ENCODE measurements around the gene PIGQ. TPM values are rescaled to one million over a fixed set of nuclear protein-coding genes. Genes with fewer than 3 reads are reported as not detected.

PIGQ gene
- total and polyA plus RNA-seq, 2 of the 13 experiments (the other 11 are each of a cell fraction or from before 2014, with no cell fraction given) = 7.7 to 19.7 TPM

DNA sequence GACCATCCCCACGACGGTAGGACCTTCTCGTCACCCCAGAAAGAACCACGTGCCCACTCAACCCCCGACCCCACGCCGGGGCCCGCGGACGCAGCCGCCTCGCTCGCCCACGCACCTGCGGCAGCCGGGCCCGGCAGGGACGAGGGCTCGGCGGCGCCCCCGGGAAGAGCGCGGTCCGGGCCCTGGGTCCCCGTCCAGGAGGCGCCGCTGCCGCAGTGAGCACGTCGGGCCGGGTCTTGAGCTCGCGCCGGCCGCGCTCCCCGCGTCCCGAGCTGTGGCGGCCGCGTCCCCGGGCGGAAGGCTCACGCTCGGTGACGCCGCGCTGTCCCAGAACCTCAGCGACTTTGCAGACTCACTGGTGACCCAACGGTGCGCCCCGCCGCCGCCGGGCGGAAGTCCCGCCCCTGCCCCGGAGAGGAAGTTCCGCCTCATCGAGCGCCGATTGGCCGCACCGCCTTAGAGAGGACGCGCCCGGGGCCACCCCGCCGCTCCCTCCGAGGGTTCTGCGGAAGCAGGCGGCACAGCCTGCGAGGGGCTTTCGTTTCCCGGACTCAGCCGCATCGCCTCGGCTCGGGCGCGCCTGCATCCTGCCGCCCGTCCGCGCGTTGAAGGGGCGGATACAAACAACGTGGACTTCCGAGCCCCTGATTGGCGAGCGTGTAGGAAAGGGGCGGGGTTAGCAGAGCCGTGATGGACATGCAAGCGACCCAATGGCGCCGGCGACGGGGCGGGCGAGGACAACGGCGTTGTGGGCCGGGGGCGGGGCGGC lies 19.3 kb downstream of the PIGQ start (continued):
- TF ChIP-seq, protein P1, sequence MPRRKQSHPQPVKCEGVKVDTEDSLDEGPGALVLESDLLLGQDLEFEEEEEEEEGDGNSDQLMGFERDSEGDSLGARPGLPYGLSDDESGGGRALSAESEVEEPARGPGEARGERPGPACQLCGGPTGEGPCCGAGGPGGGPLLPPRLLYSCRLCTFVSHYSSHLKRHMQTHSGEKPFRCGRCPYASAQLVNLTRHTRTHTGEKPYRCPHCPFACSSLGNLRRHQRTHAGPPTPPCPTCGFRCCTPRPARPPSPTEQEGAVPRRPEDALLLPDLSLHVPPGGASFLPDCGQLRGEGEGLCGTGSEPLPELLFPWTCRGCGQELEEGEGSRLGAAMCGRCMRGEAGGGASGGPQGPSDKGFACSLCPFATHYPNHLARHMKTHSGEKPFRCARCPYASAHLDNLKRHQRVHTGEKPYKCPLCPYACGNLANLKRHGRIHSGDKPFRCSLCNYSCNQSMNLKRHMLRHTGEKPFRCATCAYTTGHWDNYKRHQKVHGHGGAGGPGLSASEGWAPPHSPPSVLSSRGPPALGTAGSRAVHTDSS (CRISPR knock-in tag; conservative IDR thresholded peaks at IDR 0.05) = peak; percentile 46; the same call in 1 of the 2 replicates
- no peak for TF ChIP-seq SRSF9 (IDR thresholded peaks at IDR 0.05; ENCODE audit: borderline replicate concordance, insufficient read depth, low read depth, low read length, poor library complexity, severe bottlenecking)
- TF ChIP-seq BCL6 (CRISPR knock-in tag; IDR thresholded peaks at IDR 0.05) = 0 out of 2 replicates have a peak, but pooled peaks have one; percentile 8
- TF ChIP-seq, protein P2, sequence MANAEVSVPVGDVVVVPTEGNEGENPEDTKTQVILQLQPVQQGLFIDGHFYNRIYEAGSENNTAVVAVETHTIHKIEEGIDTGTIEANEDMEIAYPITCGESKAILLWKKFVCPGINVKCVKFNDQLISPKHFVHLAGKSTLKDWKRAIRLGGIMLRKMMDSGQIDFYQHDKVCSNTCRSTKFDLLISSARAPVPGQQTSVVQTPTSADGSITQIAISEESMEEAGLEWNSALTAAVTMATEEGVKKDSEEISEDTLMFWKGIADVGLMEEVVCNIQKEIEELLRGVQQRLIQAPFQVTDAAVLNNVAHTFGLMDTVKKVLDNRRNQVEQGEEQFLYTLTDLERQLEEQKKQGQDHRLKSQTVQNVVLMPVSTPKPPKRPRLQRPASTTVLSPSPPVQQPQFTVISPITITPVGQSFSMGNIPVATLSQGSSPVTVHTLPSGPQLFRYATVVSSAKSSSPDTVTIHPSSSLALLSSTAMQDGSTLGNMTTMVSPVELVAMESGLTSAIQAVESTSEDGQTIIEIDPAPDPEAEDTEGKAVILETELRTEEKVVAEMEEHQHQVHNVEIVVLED (CRISPR knock-in tag; IDR thresholded peaks at IDR 0.05; ENCODE audit: borderline replicate concordance) = peak; percentile 71; the same call in 1 of the 2 replicates
- TF ChIP-seq ZNF746 (CRISPR knock-in tag; IDR thresholded peaks at IDR 0.05) = no peak
- peak; percentile 17 for TF ChIP-seq TAF15 (IDR thresholded peaks at IDR 0.05; ENCODE audit: low read depth, low read length, poor library complexity, severe bottlenecking)
- 0 out of 2 replicates have a peak, but pooled peaks have one; percentile 48 for TF ChIP-seq ZNF484 (CRISPR knock-in tag; IDR thresholded peaks at IDR 0.05; ENCODE audit: borderline replicate concordance, low read depth)
- no peak for TF ChIP-seq ARNT2 (CRISPR knock-in tag; IDR thresholded peaks at IDR 0.05; ENCODE audit: low read depth)
- peak; percentile 84 for TF ChIP-seq CCDC6 (CRISPR knock-in tag; IDR thresholded peaks at IDR 0.05)
- TF ChIP-seq ZSCAN9 (CRISPR knock-in tag; IDR thresholded peaks at IDR 0.05; ENCODE audit: borderline replicate concordance) = no peak; the same call in 1 of the 2 replicates
- TF ChIP-seq TBX2 (CRISPR knock-in tag; IDR thresholded peaks at IDR 0.05; ENCODE audit: borderline replicate concordance) = no peak
- peak; percentile 41 for TF ChIP-seq SKI (IDR thresholded peaks at IDR 0.05; ENCODE audit: partially characterized antibody)
- TF ChIP-seq ZNF256 (CRISPR knock-in tag; conservative IDR thresholded peaks at IDR 0.05) = 0 out of 2 replicates have a peak, but pooled peaks have one; percentile 23
- no peak for TF ChIP-seq TSC22D2 (CRISPR knock-in tag; IDR thresholded peaks at IDR 0.05; ENCODE audit: borderline replicate concordance)
- TF ChIP-seq NONO (IDR thresholded peaks at IDR 0.05) = no peak
- 0 out of 2 replicates have a peak, but pooled peaks have one; percentile 42 for TF ChIP-seq NONO (CRISPR knock-in tag; conservative IDR thresholded peaks at IDR 0.05)
- TF ChIP-seq AGO1 (IDR thresholded peaks at IDR 0.05; ENCODE audit: low read depth, low read length, poor library complexity, severe bottlenecking) = peak; percentile 40
- TF ChIP-seq KMT2B (CRISPR knock-in tag; IDR thresholded peaks at IDR 0.05) = peak; percentile 87
- TF ChIP-seq, protein P3, sequence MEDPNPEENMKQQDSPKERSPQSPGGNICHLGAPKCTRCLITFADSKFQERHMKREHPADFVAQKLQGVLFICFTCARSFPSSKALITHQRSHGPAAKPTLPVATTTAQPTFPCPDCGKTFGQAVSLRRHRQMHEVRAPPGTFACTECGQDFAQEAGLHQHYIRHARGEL (CRISPR knock-in tag; IDR thresholded peaks at IDR 0.05) = 0 out of 2 replicates have a peak, but pooled peaks have one; percentile 50
- peak; percentile 80; the same call in 1 of the 2 replicates for TF ChIP-seq ZC3H4 (CRISPR knock-in tag; IDR thresholded peaks at IDR 0.05; ENCODE audit: borderline replicate concordance)
- TF ChIP-seq POLR2AphosphoS2 (IDR thresholded peaks at IDR 0.05; ENCODE audit: low read depth, low read length) = peak; percentile 45; the same call in 1 of the 2 replicates
- TF ChIP-seq, protein P4, sequence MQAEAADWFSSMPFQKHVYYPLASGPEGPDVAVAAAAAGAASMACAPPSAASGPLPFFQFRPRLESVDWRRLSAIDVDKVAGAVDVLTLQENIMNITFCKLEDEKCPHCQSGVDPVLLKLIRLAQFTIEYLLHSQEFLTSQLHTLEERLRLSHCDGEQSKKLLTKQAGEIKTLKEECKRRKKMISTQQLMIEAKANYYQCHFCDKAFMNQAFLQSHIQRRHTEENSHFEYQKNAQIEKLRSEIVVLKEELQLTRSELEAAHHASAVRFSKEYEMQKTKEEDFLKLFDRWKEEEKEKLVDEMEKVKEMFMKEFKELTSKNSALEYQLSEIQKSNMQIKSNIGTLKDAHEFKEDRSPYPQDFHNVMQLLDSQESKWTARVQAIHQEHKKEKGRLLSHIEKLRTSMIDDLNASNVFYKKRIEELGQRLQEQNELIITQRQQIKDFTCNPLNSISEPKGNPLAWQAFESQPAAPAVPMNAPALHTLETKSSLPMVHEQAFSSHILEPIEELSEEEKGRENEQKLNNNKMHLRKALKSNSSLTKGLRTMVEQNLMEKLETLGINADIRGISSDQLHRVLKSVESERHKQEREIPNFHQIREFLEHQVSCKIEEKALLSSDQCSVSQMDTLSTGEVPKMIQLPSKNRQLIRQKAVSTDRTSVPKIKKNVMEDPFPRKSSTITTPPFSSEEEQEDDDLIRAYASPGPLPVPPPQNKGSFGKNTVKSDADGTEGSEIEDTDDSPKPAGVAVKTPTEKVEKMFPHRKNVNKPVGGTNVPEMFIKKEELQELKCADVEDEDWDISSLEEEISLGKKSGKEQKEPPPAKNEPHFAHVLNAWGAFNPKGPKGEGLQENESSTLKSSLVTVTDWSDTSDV (CRISPR knock-in tag; IDR thresholded peaks at IDR 0.05) = no peak
- no peak for TF ChIP-seq MYNN (CRISPR knock-in tag; IDR thresholded peaks at IDR 0.05; ENCODE audit: low read depth)

Data from HepG2 (cell line).